CD14-positive monocyte (primary cell): ENCODE data around the gene ANGPTL3. TPM values are rescaled to one million over a fixed set of nuclear protein-coding genes. Genes with fewer than 3 reads are reported as not detected.

Source experiments
- DNase-seq, 3 donors: peaks; one replicate each; pipeline ENCODE4 v3.0.0-alpha.2; 2011 to 2022
- H2AFZ ChIP-seq: 2 replicates; pipeline ENCODE4 v1.6.0; 2012; ENCODE audit warnings: mild to moderate bottlenecking, low read depth, low read length, inconsistent platforms; ENCODE audit not compliant: insufficient read depth, poor library complexity, severe bottlenecking
- H3K27ac ChIP-seq, 2 donors: 1 replicate in 1 of 2; 2 replicates in 1 of 2; pipeline ENCODE4 v1.5.1; 2012 to 2013; ENCODE audit warnings: low read length in 2 of 2, control low read depth in 1 of 2, inconsistent platforms in 1 of 2, low read depth in 1 of 2, mild to moderate bottlenecking in 1 of 2
- H3K27me3 ChIP-seq, 2 donors: one replicate each; pipeline versions ENCODE4 v1.6.0 to v1.6.1; 2011 to 2013; ENCODE audit warnings: low read length in 2 of 2; ENCODE audit not compliant: control insufficient read depth in 2 of 2, insufficient read depth in 2 of 2
- H3K36me3 ChIP-seq, 2 donors: replicated peaks in 1 of 2; 1 replicate in 1 of 2; 2 replicates in 1 of 2; pipeline versions ENCODE4 v1.5.1 to v1.6.1; 2012 to 2013; ENCODE audit warnings: low read length in 2 of 2, control low read depth in 1 of 2, inconsistent platforms in 1 of 2, mild to moderate bottlenecking in 1 of 2; ENCODE audit not compliant: insufficient read depth in 2 of 2, control insufficient read depth in 1 of 2
- H3K4me1 ChIP-seq, 2 donors: 1 replicate in 1 of 2; 2 replicates in 1 of 2; pipeline versions ENCODE4 v1.5.1 to v1.6.1; 2012 to 2013; ENCODE audit warnings: low read length in 2 of 2, control low read depth in 1 of 2, inconsistent platforms in 1 of 2, mild to moderate bottlenecking in 1 of 2, moderate library complexity in 1 of 2; ENCODE audit not compliant: insufficient read depth in 2 of 2, control insufficient read depth in 1 of 2
- H3K4me2 ChIP-seq: replicated peaks from 2 replicates; pipeline ENCODE3; 2012; ENCODE audit warnings: low read length, moderate library complexity, mild to moderate bottlenecking; ENCODE audit not compliant: poor library complexity, severe bottlenecking; ENCODE audit errors: extremely low read depth
- H3K4me3 ChIP-seq, 3 experiments: fragments of 200-600 bp in 1 of 3; sonication (generic) in 1 of 3; replicated peaks in 1 of 3; 1 replicate in 2 of 3; 2 replicates in 1 of 3; pipeline ENCODE4 v1.5.1; 2011 to 2013; ENCODE audit warnings: low read length in 3 of 3, mild to moderate bottlenecking in 3 of 3, control low read depth in 2 of 3, low read depth in 2 of 3, inconsistent platforms in 1 of 3, moderate library complexity in 1 of 3
- H3K79me2 ChIP-seq: 2 replicates; pipeline ENCODE4 v1.6.0; 2012; ENCODE audit warnings: mild to moderate bottlenecking, control low read depth, inconsistent platforms, low read length, moderate library complexity; ENCODE audit not compliant: insufficient read depth
- H3K9ac ChIP-seq: 2 replicates; pipeline ENCODE4 v1.6.0; 2017; ENCODE audit warnings: low read length, mild to moderate bottlenecking; ENCODE audit not compliant: insufficient read depth, poor library complexity, severe bottlenecking
- H3K9me3 ChIP-seq, 2 donors: replicated peaks in 1 of 2; 1 replicate in 1 of 2; 2 replicates in 1 of 2; pipeline versions ENCODE4 v1.5.1 to v1.6.1; 2012 to 2013; ENCODE audit warnings: low read length in 2 of 2, control low read depth in 1 of 2; ENCODE audit not compliant: control insufficient read depth in 1 of 2, insufficient read depth in 1 of 2
- H4K20me1 ChIP-seq: 2 replicates; pipeline ENCODE4 v1.6.0; 2012; ENCODE audit warnings: mild to moderate bottlenecking, low read length, control low read depth, moderate library complexity; ENCODE audit not compliant: insufficient read depth
- H3K27ac Mint-ChIP-seq, 7 donors: one replicate each; pipeline ENCODE4 v1.8.0; 2020; ENCODE audit warnings: mild to moderate bottlenecking in 7 of 7, mixed read lengths in 7 of 7, moderate library complexity in 6 of 7, inconsistent platforms in 2 of 7
- H3K27me3 Mint-ChIP-seq, 3 donors: one replicate each; pipeline ENCODE4 v1.8.0; 2021 to 2022; ENCODE audit warnings: low read depth in 3 of 3, mild to moderate bottlenecking in 3 of 3, mixed read lengths in 3 of 3, moderate library complexity in 3 of 3, inconsistent platforms in 1 of 3
- H3K36me3 Mint-ChIP-seq, 2 donors: one replicate each; pipeline ENCODE4 v1.8.0; 2020; ENCODE audit warnings: mixed read lengths in 2 of 2, inconsistent platforms in 1 of 2, mild to moderate bottlenecking in 1 of 2
- H3K4me1 Mint-ChIP-seq: one replicate; pipeline ENCODE4 v1.8.0; 2020; ENCODE audit warnings: mild to moderate bottlenecking, mixed read lengths
- H3K4me3 Mint-ChIP-seq, 2 donors: one replicate each; pipeline ENCODE4 v1.8.0; 2020; ENCODE audit warnings: mild to moderate bottlenecking in 2 of 2, mixed read lengths in 2 of 2, moderate library complexity in 1 of 2
- H3K9me3 Mint-ChIP-seq, 7 donors: one replicate each; pipeline ENCODE4 v1.8.0; 2020 to 2022; ENCODE audit warnings: mixed read lengths in 7 of 7, mild to moderate bottlenecking in 6 of 7, moderate library complexity in 6 of 7, inconsistent platforms in 2 of 7
- WGBS: methylation state at CpG from one replicate; pipeline ENCODE4 v1.1.5; 2013; ENCODE audit warnings: missing lambda C conversion rate; ENCODE audit not compliant: insufficient coverage; 5-methylcytosine and 5-hydroxymethylcytosine counted together
- intact Hi-C, 2 donors: fragments of 100-400 bp; cut with micrococcal nuclease; formaldehyde crosslinking; loops; one replicate each; pipeline versions ENCODE4 v1.15.0 to v1.15.1; 2023
- polyA plus RNA-seq, 3 donors: library from polyadenylated mRNA; depleted of rRNA in 1 of 3; unstranded in 2 of 3; stranded (reverse) in 1 of 3; fragments of 300-500 nt in 2 of 3; fragments of >200 nt in 1 of 3; fragmentation: Illumina TruSeq in 2 of 3; gene quantifications; 1 replicate in 2 of 3; 2 replicates in 1 of 3; pipeline ENCODE4 v1.2.3, GENCODE V29; 2012 to 2021
- TF ChIP-seq, protein P1 (sequence below): fragments of 200-600 bp; IDR thresholded peaks from one replicate; pipeline ENCODE4 v1.8.0; 2022; ENCODE audit warnings: antibody characterized with exemption, mild to moderate bottlenecking

Gene ANGPTL3
- polyA plus RNA-seq, 3 donors, result not detected

DNA sequence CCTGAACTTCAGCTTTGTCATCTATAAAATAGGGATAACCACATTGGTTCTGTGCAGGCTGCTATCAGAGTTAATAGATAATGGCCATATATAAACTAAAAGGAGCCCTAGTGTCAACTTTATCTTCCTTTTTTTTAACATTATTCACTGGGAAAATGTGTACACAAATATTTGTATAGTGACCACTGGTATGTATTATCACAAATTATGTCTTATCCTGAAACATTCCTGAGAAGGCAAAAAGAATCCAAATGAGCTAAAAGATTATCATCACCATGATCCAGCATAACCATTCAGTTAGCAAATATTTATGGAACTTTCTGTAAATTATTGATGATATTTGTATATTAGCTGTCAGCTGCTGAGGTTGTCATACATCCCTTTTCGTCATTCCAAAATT, 16.6 kb downstream of the ANGPTL3 start:
- Histone ChIP-seq H3K4me2 (no peak overlapping the region), H3K27me3 (no peaks in the 10 kb centered on the region), H2AFZ (no peak overlapping the region), H3K9ac (no peak overlapping the region), H3K4me3 (no peak overlapping the region), H3K27ac (no peak overlapping the region), H4K20me1 (no peaks in the 10 kb centered on the region), H3K9me3 (no peaks in the 10 kb centered on the region), H3K79me2 (no peaks in the 10 kb centered on the region), H3K4me1 (no peaks in the 10 kb centered on the region), H3K36me3 (no peaks in the 10 kb centered on the region)
- peaks cover 3 to 9% of the 10 kb centered on the region in 2 donors for H3K36me3 Mint-ChIP-seq
- intact Hi-C loops, result no loop called here
- H3K27me3 Mint-ChIP-seq, result no peaks in the 10 kb centered on the region
- DNase-seq, result no peak
- TF ChIP-seq, protein P1, sequence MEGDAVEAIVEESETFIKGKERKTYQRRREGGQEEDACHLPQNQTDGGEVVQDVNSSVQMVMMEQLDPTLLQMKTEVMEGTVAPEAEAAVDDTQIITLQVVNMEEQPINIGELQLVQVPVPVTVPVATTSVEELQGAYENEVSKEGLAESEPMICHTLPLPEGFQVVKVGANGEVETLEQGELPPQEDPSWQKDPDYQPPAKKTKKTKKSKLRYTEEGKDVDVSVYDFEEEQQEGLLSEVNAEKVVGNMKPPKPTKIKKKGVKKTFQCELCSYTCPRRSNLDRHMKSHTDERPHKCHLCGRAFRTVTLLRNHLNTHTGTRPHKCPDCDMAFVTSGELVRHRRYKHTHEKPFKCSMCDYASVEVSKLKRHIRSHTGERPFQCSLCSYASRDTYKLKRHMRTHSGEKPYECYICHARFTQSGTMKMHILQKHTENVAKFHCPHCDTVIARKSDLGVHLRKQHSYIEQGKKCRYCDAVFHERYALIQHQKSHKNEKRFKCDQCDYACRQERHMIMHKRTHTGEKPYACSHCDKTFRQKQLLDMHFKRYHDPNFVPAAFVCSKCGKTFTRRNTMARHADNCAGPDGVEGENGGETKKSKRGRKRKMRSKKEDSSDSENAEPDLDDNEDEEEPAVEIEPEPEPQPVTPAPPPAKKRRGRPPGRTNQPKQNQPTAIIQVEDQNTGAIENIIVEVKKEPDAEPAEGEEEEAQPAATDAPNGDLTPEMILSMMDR, result no peak
- no CpG with 5 or more reads among the region's 1 CpG for WGBS
- H3K4me3 Mint-ChIP-seq, result no peak overlapping the region
- peaks cover 0 to 2% (median 0%) of the 10 kb centered on the region in 7 donors for H3K9me3 Mint-ChIP-seq
- H3K4me1 Mint-ChIP-seq, result peaks cover 3% of the 10 kb centered on the region
- no peak overlapping the region for H3K27ac Mint-ChIP-seq

GRCh38 chr1:62621907-62622306, 24.6 kb downstream of the ANGPTL3 start:
- H3K27ac Mint-ChIP-seq, result no peak overlapping the region
- H3K27me3 Mint-ChIP-seq, result no peaks in the 10 kb centered on the region
- H3K36me3 Mint-ChIP-seq, result peaks cover 7 to 12% of the 10 kb centered on the region in 2 donors
- intact Hi-C loops, result no loop called here
- no peaks in the 10 kb centered on the region for H3K9me3 Mint-ChIP-seq
- TF ChIP-seq, protein P1, result no peak
- H3K36me3 ChIP-seq, result peaks cover 0 to 11% of the 10 kb centered on the region in 2 donors
- 100% methylated on average over 1 of the region's 1 CpG for WGBS
- no peaks in the 10 kb centered on the region for H4K20me1 ChIP-seq
- H3K27me3 ChIP-seq, result no peaks in the 10 kb centered on the region
- no peak overlapping the region for H2AFZ ChIP-seq
- H3K9ac ChIP-seq, result no peak overlapping the region
- H3K4me3 Mint-ChIP-seq, result no peak overlapping the region
- no peak overlapping the region for H3K27ac ChIP-seq
- H3K79me2 ChIP-seq, result no peaks in the 10 kb centered on the region
- no peak overlapping the region for H3K4me3 ChIP-seq
- H3K9me3 ChIP-seq, result no peaks in the 10 kb centered on the region
- H3K4me1 ChIP-seq, result no peaks in the 10 kb centered on the region
- DNase-seq, result peak; percentile 13 to 38 (median 16)
- no peak overlapping the region for H3K4me2 ChIP-seq
- peaks cover 2% of the 10 kb centered on the region for H3K4me1 Mint-ChIP-seq
